NCI-H2081 (cell line): Measurements from ENCODE around the gene ZNF555.

ENCODE experiments used
- DNase-seq, 2 experiments: peaks; one replicate each; lab custom pipeline; 2025; lab: John Stamatoyannopoulos, UW

ZNF555 gene

DNA sequence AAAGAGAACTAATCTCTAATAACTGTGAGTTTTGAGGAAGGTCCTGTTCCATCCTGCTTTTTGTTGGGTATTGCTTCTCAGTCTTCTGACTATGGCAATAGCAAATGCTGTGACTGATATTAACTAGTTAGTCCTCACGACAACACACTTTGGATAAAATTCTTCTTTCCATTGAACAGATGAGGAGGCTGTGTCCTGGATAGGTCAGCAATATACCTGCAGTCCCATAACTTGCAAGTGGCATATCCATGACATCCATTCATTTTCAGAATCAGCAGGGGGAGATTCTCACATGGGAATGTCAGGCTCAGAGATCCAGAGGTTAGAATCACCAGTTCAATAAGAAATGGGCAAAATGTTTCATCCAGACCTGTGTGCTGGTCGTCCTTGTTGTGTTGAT, 14.3 kb upstream of the ZNF555 start:
- DNase-seq: no peak

DNA sequence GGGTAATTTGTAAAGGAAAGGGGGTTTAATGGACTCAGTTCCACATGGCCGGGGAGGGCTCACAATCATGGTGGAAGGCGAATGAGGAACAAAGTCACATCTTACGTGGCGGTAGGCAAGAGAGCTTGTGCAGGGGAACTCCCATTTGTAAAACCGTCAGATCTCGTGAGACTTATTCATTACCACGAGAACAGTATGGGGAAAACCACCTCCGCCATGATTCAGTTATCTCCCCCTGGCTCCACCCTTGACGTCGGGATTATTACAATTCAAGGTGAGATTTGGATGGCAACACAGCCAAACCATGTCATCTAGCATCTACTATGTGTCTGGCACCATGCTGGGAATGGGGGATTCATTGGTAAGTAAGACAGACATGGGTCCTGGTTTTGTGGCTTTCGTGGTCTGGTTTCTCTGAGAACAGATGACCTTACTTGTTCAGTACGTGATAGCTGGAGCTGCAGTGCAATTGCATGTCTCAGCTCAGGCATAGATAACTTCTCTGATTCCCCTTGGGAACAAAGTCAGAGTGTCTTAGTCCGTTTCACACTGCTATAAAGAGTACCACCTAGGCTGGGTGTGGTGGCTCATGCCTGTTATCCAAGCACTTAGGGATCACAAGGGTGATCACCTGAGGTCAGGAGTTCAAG, 13.3 kb upstream of the ZNF555 start:
- no peak for DNase-seq

DNA sequence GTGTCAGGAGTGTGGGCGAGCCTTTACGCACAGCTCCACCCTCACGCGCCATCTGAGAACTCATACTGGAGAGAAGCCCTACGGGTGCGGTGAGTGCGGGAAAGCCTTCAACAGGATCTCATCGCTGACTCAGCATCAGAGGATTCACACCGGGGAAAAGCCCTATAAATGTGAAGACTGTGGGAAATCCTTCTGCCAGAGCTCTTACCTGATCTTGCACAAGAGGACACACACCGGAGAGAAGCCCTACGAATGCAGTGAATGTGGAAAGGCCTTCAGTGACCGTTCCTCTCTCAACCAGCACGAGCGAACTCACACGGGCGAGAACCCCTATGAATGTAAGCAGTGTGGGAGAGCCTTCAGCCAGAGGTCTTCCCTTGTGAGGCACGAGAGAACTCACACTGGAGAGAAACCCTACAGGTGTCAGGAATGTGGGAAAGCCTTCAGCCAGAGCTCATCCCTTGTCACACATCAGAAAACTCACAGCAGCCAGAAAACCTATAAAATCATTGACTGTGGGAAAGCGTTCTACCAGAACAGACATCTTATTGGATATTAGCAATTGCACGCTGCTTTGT, 6.9 kb upstream of the ZNF555 start:
- no peak for DNase-seq

DNA sequence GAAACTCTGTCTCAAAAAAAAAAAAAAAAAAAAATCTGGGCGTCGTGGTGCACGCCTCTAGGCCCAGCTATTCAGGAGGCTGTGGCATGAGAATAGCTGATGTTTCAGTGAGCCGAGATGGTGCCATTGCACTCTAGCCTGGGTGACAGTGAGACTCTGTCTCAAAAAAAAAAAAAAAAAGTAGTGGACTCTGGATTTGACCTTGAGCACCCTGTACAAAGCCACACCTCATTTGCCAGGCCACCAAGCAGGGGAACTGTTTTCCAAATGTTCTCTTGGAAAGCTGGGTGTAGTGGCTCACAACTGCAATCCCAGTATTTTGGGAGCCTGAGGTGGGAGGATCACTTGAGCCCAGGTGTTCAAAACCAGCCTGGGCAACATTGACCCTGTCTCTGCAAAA, 3.8 kb upstream of the ZNF555 start:
- no peak for DNase-seq

GRCh38 chr19:2841855-2842574, 740 bp downstream of the ZNF555 start:
- no peak for DNase-seq

DNA sequence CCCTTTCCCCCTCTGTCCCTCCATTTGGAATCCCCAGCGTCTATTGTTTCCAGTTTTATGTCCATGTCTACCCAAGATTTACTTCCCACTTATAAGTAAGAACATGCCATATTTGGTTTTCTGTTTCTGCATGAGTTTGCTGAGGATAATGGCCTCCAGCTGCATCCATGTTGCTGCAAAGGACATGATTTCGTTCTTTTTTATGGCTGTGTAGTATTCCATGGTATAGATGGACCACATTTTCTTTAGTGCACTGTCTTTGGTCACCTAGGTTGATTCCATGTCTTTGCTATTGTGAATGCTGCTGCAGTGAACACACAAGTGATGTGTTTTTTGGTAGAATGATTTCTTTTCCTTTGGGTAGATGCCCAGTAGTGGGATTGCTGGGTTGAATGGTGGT, 3.8 kb downstream of the ZNF555 start:
- no peak for DNase-seq

DNA sequence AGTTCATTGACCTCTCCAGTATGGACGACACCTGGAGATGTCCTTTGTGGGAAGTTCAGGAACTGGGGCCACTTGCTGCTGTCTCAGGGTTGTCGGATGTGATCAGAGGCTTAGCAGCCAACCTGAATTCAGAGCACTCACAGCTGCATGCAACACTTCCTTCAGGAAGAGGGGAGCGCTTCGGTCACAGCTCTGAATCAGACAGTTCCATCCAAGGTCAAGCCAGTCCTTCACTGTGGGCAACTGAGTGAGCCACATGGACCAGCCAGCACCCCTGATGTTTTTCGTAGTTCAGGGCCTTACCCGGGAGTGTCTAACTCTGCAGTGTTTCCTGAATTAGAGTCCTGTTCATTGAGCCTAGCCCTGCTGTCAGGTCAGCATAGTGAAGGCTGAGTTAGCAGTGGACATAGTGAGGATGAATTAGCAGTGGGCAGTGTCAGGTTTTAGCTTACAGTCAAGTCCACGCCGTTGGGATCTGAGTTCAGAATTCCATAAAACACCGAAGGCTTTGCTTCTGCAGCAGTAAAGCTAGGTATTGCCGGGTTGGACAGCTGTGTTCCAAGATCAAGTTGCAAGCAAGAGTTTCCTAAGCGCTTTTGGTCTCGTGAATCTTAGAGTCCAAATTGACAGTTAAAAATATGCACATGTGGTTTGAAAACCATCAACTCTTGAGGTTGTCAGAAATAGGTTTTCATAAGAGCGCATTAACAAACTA, 5.1 kb downstream of the ZNF555 start:
- DNase-seq: no peak

DNA sequence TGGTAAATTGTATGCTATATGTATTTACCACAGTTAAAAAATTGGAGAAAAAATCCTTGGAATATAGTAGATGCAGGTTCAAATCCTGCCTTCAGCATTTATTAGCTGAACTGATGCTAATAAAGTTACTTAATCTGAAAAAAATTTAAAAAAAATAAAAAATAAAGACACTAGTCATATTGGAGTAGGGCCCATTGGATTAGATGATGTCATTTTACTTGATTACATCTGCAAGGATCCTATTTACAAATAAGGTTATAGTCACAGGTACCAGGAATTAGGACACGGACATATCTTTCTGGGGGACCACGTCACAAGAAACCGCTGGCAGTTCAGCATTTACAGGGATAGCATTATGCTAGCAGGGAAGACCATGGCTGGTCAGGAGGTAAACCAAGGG, 6.2 kb downstream of the ZNF555 start:
- DNase-seq: no peak

GRCh38 chr19:2848616-2849015, 7.3 kb downstream of the ZNF555 start:
- no peak for DNase-seq

GRCh38 chr19:2850256-2850925, 9.1 kb downstream of the ZNF555 start:
- no peak for DNase-seq

DNA sequence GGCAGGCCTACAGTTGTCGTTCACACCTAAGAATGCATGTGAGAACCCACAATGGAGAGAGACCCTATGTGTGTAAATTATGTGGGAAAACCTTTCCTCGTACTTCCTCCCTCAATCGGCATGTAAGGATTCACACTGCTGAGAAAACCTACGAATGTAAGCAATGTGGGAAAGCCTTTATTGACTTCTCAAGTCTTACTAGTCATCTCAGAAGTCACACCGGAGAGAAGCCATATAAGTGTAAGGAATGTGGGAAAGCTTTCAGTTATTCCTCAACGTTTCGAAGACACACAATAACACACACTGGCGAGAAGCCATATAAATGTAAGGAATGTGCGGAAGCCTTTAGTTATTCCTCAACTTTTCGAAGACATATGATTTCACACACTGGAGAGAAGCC, 11.3 kb downstream of the ZNF555 start:
- DNase-seq: no peak

DNA sequence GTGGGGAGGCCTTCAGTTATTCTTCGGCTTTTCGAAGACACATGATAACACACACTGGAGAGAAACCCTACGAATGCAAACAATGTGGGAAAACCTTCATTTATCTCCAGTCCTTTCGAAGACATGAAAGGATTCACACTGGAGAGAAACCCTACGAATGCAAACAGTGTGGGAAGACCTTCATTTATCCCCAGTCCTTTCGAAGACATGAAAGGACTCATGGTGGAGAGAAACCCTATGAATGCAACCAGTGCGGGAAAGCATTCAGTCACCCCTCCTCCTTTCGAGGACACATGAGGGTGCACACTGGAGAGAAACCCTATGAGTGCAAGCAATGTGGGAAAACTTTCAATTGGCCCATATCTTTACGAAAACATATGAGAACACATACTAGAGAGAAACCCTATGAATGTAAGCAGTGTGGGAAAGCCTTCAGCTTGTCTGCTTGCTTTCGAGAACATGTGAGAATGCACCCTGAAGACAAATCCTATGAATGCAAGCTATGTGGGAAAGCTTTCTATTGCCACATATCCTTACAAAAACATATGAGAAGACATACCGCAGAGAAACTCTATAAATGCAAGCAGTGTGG, 11.8 kb downstream of the ZNF555 start:
- DNase-seq: no peak

DNA sequence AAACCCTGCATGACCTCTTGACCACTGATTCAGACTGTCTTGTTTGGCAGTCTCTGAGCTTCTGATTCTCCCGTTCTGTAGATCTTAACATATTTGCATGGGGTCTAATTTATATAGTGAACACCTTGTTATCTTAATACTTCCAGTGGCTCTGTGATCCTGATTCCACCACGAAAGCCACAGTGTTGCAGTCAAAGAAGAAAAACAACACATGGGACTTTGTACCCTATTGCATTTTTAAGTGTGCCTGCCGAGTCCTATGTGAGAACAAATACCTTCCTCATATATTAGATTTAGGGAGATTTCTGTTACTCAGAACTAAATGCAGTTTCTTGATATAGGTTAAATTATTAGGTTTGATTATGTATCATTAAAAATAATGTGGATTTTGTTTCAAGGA, 13.6 kb downstream of the ZNF555 start:
- DNase-seq: no peak

DNA sequence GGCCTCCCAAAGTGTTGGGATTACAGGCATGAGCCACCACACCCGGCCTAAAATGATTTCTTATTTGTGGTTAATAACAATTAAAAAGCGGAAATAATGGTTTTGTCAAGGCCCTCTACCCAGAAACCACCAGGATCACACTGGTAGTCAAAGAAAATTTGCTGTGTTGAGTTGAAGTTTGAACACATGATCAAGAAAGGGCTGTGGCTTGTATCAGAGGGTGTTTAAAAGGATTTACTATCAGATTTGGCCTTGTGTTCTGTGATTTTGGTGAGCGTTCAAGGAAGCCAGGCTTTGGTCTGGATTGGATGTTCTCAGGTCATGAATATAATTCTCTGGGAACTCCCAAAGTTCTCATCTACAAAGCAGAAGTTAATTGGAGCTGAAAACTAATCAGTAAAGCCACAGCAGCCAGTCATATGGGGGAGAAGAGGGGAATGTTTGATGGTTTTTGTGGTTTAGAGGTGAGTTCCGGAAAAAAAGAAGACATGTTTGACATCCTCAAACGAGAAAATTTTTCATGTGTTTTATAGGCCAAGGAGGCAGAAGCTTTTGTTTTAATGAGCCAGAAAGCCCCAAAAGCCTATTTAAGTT, 15.3 kb downstream of the ZNF555 start:
- DNase-seq: no peak

DNA sequence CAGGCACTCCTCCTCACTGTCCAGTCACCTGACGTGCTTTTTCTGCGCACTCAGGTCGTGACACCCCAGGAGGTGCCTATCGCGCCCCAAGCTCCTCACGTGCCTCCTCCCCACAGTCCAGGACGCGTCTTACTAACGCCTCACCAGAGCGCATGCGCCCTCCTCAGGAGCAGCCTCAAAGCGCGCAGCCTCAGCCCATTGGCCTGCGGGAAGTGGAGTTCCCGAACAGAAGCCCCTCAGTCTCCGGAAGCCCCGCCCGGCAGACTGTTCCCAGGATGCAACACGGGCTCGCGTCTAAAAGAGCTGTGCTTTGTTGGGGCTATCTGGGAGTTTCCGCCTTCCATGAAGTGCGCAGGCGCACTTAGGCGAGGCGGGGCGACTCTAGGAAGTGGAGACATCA, 17.6 kb downstream of the ZNF555 start:
- no peak for DNase-seq

DNA sequence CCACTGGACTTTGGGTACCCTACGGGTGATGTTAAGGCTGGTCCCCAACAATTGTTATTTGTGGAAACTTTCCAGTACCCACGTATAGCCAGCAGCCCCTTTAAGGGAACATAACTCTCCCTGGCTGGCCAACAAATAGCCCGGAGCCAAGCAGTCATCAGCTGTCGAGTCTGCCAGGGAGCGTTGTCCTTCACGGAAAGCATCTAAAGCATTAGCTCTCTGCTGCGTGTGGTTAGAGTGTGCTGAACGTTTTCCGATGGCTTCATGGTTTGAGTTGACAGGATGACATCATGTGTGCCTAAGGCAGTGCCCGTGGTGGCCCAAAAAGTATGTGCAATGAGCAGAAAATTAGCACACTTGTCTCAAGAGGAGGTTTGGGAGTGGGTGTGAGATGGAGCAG, 22.5 kb downstream of the ZNF555 start:
- no peak for DNase-seq

DNA sequence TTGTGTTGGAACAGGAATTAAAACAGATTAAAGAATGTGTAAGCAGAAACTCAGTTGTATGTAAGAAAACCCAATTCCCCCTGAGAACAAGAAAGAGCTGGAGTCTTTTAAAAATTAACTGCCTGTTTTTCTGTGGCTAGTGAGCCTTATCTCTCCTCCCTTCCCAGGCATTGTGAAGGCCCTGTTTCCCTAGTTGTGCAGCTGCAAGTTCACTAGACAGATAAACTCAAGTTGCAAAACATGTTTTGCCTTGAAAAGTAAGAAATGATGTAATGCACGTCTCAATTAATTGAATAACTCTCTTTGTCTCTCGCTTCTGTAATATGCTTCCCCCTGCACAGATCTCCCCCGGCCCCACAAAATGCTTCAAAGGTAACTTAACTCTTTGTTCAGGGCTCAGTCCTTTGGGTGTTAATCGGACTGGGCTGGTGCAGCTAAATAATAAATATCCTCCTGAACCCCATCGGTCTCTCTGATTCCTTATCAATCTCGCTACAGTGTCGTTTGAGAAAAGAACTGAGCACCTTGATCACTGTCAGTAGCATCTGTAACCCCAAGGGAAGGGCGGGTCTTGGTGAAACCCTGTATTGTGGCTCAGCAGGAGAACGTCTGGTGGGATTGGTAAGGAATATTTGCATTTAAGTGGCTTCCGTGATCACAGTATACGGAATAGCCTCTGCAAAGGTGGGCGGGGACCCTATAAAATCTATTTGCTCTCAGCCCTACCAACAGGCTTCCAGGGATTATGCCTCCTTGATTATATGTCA, 24.2 kb downstream of the ZNF555 start:
- no peak for DNase-seq

DNA sequence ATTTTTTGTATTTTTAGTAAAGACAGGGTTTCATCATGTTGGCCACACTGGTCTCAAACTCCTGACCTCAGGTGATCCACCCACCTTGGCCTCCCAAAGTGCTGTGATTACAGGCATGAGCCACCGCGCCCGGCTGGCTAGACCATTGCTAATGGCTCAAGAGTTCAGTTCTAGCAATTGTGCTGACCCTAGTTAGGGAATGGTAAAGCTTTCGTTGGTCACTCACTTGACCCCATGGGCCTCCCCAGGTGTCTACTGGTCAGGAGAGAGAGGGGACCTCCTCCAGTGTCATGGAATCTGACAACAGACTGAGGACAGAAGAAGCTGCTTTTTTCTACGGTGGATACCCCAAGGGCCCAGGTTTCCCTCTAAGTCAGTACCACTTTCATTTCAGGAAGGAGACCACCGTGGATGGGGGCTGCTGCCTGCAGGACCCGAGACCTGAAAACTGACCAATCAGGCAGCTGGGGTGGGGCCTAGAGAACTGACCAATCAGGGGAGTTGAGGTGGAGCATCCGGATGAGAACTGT, 25.3 kb downstream of the ZNF555 start:
- no peak for DNase-seq

DNA sequence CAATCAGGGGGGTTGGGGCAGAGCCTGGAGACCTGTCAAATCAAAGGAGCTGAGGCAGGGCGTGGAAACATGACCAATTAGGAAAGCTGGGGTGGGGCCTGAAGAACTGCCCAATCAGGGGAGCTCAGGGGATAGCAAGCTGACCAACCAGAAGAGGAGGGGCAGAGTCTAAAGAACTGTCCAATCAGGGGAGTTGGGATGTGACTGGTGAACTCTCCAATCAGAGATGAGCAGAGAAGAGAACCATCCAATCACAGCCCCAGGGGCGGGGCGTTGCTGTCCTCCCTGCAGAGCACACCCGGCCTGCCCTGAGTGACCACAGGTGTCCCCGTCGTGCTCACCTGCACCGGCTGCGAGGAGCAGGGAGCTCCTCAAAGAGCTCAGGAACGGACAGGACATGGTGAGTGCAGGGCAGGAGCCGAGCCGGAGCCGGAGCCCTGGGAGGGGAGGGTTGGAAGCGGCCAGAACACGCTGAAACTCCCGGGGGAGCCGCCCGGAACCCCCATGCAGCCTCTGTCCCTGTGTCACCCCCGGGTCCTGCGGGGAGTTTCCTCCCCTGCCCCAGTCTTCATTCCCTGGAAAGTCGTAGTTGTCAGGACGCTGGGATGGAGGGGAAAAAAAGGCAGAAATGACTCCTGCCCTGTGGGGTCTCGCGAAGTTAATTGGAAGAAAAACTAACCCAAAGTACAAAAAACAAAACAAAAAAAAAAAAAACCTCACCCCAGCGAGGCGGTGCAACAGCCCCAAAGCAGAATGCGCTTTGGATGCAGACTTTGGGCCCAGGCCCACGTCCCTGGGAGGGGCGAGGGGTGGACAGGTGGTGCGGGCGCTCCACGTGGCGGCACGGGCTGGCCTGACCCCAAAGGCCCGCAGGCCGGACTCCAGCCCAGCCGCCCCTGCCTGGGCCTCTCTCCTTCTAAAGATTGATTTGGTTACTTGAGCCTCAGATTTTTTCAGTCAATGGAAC, 26.0 kb downstream of the ZNF555 start, which contains the start of gene ZNF556:
Gene ZNF556, plus strand, starts transcription at position 311 of the 967 bp plus-strand sequence. Its CDS starts 87 bp downstream, at position 398.
- DNase-seq: peak; percentile 56 to 66
